Myocyte (in vitro differentiated cells): ENCODE data around the gene SUSD3. TPM values are rescaled to one million over a fixed set of nuclear protein-coding genes. Genes with fewer than 3 reads are reported as not detected.
A peak's percentile ranks its signal among the peaks of the same experiment; 100 is the strongest.
"Not testable (repeated sequence)": the region's sequence is repeated elsewhere in the genome, so short reads cannot be mapped to it uniquely, and the experiment has no call there.

Experiments used
- DNase-seq: peaks from one replicate; pipeline ENCODE4 v3.0.0-alpha.2; 2012; ENCODE audit warnings: low read depth
- total RNA-seq: library from RNA; depleted of rRNA; stranded (reverse); fragments of >200 nt; gene quantifications from 2 replicates; pipeline ENCODE4 v1.2.3, GENCODE V29; 2014

The SUSD3 gene
- total RNA-seq, 1 donor from 2014 or later, result not detected

DNA sequence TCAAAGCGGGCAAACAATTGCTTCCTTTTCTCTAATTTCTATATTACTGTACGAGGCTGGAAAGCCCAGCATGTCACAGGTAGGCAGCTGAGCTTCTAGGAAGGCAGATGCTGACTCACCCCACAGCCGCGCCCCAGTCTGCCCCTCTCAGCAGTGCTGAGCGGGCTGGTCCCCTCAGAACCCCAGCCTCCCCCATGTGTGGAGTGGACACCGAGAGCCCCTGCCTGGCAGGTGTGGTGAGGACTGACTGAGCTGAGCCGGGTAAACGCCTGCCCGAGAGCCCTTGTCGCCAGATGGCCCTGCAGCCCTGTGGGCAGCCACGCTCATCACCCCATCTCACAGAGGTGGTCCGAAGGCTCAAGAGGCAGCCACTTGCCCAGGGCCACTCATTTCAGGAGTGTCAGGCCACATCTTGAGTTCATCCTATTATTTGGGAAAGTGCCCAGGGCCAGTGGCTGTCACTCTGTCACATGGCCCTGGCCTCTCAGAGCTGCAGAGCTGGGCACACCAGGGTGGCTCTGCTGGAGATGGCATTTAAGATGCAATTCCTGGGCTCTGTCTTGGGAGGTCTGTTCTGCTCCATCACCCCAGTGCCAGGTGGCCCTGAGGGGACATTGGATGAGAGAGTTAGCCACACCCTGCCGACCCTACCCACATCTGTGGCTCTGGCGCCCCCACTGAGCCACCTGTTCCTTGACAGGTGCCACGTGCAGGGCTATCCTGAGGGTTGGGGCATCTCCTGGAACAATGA is 50.0 kb downstream of the SUSD3 start:
- DNase-seq, result peak; percentile 29

DNA sequence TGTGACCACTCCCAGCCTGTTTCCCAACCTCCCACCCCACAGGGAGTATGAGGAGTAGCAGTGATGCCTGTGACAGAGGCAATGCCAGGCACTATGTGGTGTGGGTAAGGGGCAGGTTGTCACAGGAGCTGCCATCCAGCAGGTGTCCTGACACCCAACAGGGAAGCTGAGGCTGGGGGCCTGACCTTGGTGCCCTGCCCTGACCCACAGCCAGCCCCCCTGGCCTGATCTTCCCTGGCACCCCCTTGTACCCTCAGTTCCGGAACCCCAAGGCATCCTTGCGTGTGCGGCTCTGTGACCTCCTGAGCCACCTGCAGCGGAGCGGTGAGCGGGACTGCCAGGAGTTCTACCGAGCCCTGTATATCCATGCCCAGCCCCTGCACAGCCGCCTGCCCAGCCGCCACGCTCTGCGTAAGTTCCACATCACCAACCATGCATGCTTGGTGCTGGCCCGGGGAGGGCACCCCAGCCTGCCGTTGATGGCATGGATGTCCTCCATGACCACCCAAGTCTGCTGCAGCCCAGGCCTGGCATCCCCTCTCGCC is 51.9 kb downstream of the SUSD3 start:
- DNase-seq, result no peak

DNA sequence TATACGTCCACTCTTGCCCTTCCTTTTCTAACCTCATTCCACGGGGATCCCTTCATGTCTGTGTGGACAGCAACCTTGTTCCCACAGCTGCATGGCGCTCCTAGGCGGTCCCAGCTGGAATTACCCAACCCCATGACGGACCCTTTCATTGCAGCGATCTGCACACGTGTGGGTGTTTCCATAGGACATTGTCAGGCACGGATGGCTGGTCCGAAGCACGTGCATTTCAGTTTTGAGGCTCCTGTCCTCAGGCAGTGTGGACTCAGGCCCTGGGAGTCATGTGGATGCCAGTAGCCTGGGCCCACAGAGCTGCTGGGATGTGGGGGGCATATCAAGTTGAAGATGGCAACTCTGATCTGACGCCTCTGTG is 52.5 kb downstream of the SUSD3 start:
- no peak for DNase-seq

DNA sequence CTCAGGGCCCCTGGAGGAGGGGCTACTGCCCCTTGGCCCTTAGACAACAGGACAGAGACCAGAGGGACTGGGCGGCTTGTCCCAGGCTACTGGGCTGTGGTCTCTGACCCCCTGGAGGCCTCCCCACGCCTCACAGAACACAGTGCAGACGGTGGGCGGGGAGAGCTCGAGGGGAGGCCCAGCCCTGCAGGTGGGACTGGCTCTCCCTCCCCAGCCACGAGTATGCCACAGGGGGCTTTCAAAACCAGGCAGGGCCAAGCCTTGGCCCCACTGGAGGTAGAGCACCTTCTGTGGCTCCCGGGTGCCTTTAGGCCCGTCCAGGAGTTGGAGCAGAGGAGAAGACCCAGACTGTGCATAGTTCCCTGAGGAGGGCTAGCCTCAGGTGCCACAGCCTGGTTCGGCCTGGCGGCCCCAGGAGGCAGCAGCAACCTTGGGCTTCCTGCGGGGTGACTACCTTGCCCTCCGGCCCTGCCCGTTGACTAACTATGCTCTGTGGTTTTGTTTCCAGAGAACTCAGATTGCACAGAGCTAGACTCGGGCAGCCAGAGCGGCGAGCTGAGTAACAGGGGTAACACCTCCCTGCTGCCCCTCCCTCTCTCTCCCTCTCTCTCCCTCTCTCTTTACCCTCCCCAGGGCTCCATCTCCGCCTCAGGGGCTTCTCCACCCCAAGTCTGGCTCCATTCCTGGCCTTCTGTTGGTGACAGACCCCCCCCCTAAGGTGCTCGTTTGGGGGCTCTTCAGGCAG is 53.0 kb downstream of the SUSD3 start:
- DNase-seq, result no peak

DNA sequence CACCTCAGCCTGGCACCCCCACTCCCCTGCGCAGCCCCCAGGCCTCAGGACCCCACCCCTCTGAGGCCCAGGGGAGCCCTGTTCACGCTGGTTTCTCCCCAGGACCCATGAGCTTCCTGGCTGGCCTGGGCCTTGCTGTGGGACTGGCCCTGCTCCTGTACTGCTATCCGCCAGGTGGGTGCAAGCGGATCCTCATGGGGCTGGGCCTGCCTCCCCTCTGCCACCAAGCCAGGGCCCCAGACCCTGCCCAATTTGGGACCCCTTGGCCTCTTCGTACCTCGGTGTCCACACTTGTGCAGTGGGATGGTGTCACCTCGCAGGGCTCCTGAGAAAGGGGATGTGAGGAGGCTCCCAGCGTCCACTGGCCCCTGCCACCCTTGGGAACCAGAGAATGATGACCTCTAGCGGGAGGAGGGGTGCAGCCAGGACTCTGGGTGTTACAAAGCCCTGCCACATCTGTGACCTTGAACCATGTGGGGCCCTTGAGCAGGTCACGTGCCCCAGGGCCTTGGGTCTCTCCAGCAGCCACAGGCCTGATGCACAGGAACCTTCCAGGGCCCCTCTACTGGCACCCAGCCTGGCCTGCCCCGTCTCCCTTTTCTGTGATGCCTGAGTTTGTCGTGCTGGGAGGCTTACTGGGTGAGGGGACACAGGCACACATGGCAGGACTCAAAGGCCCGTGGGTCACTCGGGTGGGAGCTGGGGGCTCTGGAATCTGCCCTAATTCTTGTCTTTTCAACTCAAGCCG is 53.8 kb downstream of the SUSD3 start:
- no peak for DNase-seq

DNA sequence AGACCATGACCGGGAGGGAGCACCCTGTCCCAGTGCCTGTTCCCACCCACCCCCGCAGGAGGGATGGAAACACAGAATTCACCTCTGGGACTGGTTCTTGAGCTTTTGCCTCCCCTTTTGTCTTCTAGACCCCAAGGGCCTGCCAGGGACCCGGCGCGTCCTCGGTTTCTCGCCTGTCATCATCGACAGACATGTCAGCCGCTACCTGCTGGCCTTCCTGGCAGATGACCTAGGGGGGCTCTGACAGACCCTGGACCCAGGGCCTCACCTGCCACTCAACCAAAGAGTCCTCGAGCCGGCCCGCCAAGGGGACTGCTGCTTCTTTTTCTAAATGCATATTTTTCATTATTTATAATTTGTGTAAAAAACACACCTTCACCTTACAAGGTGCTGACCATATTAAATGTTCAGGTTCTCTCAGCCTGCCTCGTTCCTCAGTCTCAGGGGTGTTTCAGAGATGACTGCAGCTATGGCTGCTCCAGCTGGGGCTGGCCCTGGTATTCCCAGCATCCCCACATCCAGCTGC is 54.4 kb downstream of the SUSD3 start:
- no peak for DNase-seq

DNA sequence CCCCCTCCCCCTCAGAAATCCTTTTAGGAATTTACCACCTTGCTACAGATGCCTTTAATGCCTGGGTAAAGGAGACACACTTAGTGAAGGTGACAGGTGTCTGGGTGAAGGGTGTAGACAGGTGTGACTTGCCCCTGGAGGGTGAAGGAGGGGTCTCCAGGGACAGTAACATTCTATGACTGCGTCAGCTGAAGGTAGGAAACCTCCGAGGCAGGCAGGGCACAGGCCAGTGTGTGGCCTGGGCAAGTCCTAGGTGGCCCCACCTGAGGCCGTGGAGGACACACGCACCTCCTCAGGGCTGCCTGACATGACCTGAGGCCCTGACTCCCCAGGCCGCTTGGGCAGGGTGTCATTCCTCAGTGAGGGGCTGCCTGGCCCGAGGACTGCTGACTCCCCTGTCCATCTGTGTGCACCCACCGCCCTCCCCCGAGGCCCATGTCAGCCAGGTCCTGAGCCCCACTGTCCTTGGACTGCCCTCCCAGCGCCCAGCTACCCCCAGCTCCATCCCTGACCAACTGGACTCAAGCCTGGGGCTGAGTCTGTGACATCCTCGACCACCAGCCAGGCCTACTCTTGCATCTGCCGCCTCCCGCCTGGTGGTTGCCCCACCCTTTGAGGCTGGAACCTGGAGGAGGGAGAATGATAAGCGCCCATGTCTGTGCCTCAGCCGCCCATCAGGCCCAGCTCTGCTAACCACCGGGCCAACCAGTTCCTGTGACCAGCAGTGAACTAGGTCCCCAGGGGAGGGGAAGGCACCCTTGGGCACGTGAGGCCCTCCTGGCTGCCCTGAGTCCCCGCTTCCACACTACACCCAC is 55.9 kb downstream of the SUSD3 start:
- no peak for DNase-seq

DNA sequence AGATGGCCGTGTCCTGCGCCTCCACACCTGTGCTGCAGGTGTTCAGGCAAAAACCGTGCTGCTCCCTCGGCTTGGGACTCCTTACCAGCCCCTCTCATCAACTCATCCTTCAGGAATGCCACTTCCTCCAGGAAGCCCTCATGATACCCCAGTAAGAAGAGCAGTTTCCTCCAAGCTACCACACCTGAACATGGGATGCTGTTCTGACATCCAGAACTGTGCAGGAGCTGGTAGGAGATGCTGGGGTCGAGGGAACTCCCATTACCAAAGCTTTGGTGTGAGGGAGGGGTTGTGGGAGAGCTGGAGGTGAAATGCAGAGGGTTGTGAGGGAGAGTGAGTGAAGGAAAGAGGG is 56.5 kb downstream of the SUSD3 start:
- no peak for DNase-seq

DNA sequence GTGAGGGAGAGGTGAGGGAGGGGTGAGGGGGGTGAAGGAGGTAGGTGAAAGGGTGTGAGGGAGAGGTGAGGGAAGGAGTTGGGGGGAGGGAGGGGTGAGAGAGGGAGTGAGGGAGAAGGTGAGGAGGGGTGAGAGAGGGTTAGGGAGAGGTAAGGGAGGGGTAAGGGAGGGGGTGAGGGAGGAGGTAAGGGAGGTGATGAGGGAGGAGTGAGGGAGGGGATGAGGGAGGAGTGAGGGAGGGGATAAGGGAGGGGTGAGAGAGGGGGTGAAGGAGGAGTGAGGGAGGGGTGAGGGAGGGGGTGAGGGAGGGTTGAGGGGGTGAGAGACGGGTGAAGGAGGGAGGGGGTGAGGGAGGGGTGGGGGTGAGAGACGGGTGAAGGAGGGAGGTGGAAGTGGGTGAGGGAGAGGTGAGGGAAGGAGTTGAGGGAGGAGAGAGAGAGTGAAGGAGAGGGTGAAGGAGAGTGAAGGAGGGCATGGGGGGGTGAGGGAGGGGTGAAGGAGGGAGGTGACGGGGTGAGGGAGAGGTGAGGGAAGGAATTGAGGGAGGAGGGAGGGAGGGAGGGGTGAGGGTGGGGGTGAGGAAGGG is 57.1 kb downstream of the SUSD3 start:
- DNase-seq, result no peak

DNA sequence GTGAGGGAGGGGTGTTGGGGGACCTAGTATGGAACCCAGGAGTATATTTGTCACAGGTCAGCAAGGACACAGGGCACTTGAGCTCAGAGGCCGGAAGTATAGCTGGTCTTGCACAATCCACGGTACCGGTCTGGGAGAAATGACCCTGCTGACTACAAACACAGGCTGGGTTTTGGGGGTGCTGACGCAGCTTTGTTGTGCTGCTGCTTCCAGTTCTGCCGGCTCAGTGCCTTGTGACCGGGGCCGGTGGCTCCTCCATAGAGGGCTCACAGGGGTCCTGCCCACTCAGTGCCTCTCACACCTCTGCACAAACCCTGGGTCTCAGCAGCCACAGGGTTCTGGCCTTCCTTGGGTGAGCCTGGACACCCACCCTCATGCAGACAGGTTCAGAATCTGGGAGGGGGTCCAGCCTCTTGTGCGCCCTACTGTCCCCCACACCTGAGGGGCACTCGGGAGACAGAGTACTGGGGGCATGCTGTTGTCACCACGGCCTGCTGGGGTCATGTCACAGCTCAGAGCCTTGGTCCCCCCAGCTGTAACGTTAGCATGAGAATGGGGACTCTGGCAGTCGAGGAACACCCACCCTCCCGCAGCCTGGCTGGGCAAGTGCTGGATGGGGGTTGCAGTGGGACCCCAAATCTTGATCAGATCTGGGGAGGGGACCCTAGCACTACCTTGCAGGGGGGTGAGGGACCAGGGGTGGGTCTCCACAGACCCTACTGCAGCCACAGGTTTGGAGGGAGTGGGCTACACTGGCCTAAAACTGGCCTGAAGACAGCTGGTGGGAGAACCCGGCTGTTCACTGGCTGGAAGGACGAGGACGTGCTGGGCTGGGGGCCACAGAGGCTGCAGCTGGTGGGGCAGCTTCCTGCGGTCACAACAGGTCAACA is 57.8 kb downstream of the SUSD3 start:
- DNase-seq, result no peak

DNA sequence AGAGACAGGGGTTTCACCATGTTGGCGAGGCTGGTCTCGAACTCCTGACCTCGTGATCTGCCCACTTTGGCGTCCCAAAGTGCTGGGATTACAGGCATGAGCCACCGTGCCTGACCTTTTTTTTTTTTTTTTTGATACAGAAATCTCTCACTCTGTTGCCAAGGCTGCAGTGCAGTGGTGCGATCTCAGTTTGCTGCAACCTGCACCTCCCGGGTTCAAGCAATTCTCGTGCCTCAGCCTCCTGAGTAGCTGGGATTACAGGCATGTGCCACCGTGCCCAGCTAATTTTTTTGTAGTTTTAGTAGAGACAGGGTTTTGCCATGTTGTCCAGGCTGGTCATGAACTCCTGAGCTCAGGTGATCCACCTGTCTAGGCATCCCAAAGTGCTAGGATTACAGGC is 59.0 kb downstream of the SUSD3 start:
- not testable (repeated sequence) for DNase-seq

DNA sequence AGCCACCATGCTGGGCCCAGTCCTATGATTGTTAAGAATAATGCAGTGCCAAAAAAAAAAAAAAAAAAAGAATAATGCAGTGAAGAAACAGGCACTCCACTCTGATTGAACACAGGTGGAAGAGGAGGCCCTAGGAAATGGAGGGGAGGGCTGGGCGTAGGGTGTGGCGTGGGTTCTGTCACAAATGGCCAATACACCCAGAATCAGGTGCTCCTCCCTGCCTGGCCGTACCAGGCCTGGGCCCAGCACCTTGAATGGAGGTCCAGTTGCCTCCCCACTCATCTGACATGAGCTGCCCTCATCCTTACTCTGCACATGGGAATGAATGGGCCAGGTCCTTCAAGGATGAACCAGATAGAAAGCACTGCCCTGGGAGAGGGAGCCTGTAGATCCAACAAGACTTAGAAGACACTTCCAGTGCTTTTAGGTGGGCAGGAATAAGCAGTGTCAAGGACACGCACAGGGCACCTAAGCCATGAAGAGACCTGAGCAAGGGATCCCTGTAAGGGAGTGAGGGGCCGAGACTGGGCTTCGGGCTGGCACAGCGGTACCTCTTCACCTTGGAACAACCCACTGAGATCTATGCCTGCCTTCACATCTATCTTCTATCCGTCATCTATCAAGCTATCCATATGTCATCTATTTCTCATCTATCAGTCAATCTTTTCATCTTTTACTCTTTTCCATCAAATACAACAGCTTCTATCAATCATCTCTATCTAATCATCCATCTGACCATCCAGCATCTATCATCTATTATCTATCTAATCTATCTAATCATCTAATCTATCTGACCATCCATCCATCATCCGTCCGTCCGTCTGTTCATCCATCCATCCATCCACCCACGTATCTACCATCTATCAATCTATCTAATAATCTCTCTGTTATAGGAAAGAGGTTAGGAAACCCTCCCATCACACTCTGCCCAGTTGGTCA is 59.7 kb downstream of the SUSD3 start:
- no peak for DNase-seq

DNA sequence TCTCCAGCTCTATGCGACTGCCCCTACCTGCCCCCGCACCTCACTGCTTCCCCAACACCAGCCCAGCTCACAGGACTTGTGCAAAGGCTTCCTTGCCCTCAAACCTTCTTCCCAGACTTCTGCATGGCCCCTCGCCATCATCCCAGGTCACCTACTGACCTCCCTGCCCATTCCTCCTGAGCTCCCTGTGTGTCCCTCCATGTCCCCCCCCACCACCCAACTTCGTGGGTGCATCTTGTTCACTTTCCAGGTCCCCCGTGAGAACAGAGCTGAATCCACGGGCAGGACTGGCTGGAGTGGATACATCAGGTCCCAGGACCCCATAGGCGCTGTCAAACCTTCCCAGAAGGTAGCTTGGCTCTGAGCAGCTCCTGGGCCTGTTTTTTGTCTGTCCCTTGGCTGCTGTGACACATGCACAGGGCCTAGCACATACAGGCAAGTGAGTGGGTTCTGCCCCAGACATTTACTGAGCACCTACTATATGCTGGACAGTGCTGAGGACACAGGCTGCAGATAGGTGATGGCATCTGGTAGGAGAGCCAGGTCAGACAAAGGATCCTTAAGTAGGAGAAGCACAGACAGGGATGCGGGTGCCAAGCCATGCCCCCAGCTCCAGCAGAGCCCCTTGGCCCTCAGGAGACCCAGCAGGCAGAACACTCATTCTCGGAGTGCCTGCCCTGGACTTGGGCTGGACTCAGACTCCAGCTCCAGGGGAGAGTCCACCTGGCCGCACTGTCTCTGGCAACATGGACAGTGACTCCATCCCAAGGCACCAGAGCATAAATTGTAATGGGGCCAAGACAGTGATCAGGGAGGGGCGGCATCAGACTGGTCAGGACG is 60.6 kb downstream of the SUSD3 start:
- DNase-seq, result no peak

DNA sequence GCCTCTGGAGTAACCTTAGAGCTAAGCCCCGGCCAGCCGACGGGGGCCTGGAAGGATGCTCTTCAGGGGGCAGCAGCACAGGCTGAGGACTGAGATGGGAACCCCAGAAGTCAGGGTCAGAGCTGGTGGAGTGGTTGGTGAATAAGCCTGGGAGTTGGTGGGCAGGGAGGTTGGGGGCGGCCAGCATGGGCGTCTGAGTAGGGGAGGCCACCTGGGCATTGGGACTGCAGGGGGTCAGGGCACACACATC is 61.1 kb downstream of the SUSD3 start:
- no peak for DNase-seq

DNA sequence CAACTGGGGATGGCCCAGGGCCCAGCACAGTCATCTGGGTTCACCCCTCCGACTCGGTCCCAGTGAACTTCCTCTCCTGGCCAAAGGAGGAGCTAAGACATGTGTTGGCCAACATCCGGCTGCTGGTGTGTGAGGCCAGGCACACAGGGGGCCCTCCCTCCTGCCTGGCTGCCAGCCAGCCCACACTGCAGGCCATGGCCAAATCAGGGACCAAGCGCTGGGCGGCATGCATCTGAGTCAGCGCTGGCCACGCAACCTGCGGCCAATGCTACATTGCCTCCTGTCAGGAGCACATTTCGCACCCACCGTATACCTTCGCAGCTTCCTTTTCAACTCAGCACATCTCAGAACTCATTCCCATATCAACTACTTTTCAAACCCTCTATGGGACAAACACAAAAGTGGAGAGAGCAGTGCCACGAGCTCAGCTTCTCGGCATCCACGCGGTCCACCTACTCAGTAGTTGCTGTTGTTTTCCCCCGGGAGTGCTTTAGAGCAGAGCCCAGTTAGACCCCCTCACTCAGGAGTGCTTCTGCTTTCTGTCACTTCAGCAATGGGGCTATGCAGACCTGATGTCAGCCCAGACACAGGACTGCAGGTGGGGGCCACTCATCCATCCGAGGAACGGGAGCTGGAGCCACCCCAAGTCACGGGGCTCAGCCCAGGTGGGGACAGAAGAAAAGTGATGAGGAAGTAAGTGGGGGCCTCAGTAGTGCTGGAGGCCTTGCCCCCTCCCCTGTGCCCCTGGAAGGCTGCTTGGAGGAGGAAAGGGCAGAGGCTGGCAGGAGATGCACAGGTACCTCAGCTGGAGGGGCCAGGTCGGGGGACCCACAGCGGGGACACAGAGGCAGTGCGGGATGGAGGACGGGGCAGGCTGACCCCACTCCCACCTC is 61.7 kb downstream of the SUSD3 start:
- DNase-seq, result peak; percentile 96

DNA sequence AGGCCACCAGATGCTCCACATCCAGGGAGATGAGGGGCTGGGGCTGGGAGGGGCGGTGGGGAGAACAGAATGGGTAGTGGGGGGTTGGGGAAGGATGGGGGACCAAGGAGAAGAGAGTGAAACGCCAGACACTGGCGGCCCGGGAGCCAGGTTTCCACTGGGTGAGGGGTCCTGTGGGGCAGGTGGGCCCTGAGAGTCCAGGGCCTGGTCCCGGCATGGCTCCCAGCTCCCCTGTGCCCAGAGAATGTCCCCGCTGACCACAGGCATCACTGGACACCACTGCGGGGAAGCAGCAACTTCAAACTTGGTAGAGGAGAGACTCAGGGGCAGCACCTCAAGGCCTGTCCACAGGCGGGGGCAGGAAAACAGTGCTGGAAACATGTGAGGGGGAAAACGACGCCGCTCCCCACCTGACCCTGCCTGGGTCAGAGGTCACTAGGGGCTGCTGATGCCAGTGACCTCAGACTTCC is 62.4 kb downstream of the SUSD3 start:
- no peak for DNase-seq
